COLO668 (cell line): ENCODE data around the gene TRA2A.
A peak's percentile ranks its signal among the peaks of the same experiment; 100 is the strongest.
"Not testable (repeated sequence)": the region's sequence is repeated elsewhere in the genome, so short reads cannot be mapped to it uniquely, and the experiment has no call there.

ENCODE experiments used
- DNase-seq: peaks from one replicate; lab custom pipeline; 2025; ENCODE audit not compliant: unreplicated experiment; lab: John Stamatoyannopoulos, UW

TRA2A gene

GRCh38 chr7:23513746-23514145 is 18.0 kb downstream of the TRA2A start:
- not testable (repeated sequence) for DNase-seq

- no peak for DNase-seq
Observed at GRCh38 chr7:23494009-23494408, 37.8 kb downstream of the TRA2A start.

DNA sequence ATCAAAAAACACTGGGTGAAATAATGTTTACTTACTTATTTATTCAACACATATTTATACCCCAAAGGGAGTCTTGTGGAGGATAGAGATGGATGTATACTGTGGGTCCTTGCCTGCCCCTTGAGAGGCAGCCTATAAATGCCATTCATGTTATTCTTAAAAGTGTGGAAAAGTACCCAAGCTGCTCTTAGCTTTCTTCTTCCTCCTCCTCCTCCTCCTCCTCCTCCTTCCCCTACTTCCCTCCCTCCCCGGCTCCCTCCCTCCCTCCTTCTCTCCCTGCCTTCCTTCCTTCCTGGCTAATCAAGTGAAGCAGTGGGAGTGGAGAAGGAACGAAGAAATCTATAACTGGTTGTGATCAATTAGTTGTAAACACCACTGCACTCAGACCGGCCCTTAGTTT is 40.3 kb downstream of the TRA2A start:
- DNase-seq = no peak

- peak; percentile 44 for DNase-seq
Observed at GRCh38 chr7:23490357-23491135, 41.2 kb downstream of the TRA2A start.

- not testable (repeated sequence) for DNase-seq
Observed at GRCh38 chr7:23488714-23489113, 43.1 kb downstream of the TRA2A start.

- no peak for DNase-seq
Observed at GRCh38 chr7:23487670-23488069, 44.1 kb downstream of the TRA2A start.

DNA sequence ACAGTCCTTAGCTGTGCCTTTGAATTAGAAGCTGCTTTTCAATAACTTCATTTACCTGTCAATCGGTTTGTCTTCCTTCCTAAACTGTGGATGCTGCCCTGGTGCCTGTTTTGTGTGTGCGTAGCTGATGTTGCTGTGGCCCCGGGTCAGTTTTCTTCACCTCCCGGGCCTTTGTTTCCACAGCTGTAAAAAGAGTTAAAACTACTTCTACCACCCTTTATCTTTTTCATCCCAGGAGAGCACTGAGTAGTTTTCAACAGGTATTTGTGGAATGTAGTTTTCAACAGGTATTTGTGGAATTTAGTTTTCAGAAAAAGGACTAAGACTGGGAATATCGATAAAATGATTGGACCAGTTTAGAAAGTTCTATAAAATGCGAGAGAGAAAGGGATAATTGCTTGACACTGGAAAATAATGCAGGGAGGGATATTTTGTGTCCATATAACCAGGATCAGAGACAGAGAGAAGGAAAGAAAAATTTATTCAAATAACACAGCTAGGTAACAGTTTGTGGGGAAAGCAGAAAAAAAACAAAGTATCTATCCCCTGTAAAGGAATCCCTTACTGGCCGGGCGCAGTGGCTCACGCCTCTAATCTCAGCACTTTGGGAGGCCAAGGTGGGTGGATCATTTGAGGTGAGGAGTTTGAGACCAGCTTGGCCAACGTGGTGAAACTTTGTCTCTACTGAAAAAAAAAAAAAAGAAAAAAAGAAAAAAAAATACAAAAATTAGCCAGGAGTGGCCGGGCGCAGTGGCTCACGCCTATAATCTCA is 45.6 kb downstream of the TRA2A start:
- DNase-seq = no peak

GRCh38 chr7:23482686-23483085 is 49.1 kb downstream of the TRA2A start:
- no peak for DNase-seq

GRCh38 chr7:23477962-23478866 is 53.6 kb downstream of the TRA2A start:
- DNase-seq = no peak

DNA sequence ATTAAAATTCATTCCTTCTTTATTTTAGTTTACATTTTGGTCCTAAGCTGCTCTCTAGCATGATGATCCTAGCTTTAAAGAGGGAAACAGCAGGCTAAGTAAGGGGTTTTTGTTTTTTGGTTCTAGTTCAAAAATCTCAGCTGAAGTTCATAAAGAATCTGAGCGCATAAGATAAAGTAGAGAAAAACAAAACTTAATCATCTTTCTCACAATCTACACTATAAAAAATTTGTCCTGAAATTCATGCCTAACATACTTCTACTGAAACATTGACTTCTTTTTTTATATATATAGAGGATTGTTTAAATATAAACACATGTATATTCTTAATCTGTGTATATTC is 54.7 kb downstream of the TRA2A start:
- no peak for DNase-seq

DNA sequence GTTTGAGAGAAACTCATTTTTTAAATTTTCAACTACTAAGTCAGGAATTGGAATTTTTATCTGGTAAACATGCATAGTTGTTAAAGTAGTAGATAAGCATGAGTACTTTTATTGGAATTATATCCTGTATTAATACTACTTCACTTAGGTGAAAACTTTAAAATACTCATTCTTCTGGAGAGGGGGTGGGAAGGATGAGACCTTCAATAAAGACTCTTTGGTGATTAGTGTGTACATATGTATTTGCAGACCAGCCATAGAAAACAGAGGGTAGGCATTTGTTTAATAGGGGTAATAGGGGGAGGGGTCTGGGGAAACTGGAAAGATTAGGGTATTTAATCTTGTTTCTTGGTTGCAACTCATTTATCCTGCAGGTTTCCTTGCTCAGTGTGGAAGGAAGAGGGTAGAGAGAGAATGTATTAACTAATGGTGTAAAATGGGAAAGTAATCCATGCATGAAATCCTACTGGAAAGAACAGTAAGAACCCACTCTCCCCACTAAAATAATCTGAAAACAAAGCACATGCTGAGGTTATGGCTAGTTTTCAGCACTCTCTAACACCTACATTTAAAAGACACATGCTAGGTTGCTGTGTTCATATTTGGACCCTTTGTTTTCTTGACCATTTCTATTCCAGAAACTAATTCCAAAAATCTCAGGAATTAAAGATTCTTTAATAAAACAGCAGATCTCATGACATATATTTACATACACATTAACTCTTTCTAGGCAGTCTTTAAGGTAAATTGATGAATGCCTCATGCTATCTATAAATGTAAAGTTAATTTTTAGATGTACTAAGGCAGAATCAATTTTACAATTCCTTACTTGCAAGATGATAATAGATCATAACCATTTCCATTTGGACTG is 55.3 kb downstream of the TRA2A start:
- no peak for DNase-seq

DNA sequence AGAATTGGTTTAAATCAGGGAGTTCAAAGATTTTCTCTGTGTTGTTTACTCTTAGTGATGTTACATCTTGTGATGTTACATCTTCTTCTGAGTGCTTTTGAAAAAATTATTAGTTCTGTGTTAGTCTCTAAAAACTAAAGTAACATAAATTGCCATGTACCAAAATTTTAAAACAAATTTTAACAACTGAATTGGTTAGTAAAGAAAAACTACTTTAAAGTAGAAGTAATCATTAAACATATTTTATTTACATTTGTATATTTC is 56.3 kb downstream of the TRA2A start:
- no peak for DNase-seq

GRCh38 chr7:23474829-23475575 is 56.8 kb downstream of the TRA2A start:
- no peak for DNase-seq

- peak; percentile 100 for DNase-seq
Observed at GRCh38 chr7:23474094-23474828, 57.5 kb downstream of the TRA2A start.

GRCh38 chr7:23473844-23474093 is 58.0 kb downstream of the TRA2A start:
- peak; percentile 93 for DNase-seq

- peak; percentile 65 for DNase-seq
Observed at GRCh38 chr7:23472956-23473843, 58.6 kb downstream of the TRA2A start.

DNA sequence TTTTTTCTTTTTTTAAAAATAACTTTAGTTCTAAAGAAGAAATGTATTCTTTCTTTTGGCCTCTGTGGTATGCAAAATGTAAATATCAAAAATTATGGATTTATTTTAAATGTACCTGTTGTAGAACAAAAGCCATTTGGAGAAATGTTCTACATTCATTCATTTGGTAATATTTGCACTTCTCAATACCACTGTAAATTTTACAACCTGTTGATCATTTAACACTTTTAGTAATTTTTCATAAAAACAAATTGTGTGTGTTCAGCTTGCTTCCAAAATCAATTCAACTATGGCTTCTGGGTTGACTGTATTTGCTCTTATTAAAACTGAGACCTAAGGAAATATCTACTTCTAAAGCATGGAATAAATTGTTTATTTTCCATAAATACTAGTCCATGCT is 59.2 kb downstream of the TRA2A start:
- DNase-seq = no peak

- DNase-seq = no peak
Observed at GRCh38 chr7:23472046-23472445, 59.7 kb downstream of the TRA2A start.
